GM12878 (cell line): ENCODE results near the gene PTPRD. TPM values are rescaled to one million over a fixed set of nuclear protein-coding genes. Genes with fewer than 3 reads are reported as not detected.

Experiments used
- BCL11A ChIP-seq: IDR thresholded peaks from 2 replicates; pipeline ENCODE4 v1.6.1; 2011; ENCODE audit warnings: low read depth, low read length
- IRF4 ChIP-seq: IDR thresholded peaks from 2 replicates; pipeline ENCODE4 v1.6.1; 2011; ENCODE audit warnings: low read depth, low read length
- MYB ChIP-seq: fragments of 150-350 bp; IDR thresholded peaks from 2 replicates; pipeline ENCODE4 v1.6.1; 2014; ENCODE audit warnings: mild to moderate bottlenecking, low read depth, low read length, borderline replicate concordance
- POLR2A ChIP-seq: IDR thresholded peaks from 2 replicates; pipeline ENCODE4 v1.6.1; 2011; ENCODE audit warnings: low read depth, mild to moderate bottlenecking, low read length
- SREBF2 ChIP-seq: IDR thresholded peaks from 2 replicates; pipeline ENCODE4 v1.6.1; 2012; ENCODE audit warnings: mild to moderate bottlenecking, low read length
- YBX1 ChIP-seq: fragments of 450-650 bp; IDR thresholded peaks from 2 replicates; pipeline ENCODE4 v1.6.1; 2016; ENCODE audit warnings: antibody characterized with exemption
- polyA plus RNA-seq, 11 experiments: library from polyadenylated mRNA; depleted of rRNA in 4 of 11; unstranded in 6 of 11; stranded (reverse) in 5 of 11; fragments of >200 nt; fragmentation: Nextera tagmentation in 4 of 11; fragmentation: Illumina TruSeq in 1 of 11; extraction: Ambion mirVana in 4 of 11; extraction: Trizol in 1 of 11; gene quantifications; 1 replicate in 1 of 11; 2 replicates in 10 of 11; pipeline versions ENCODE4 v1.2.1 to v1.2.3, GENCODE V29; 2011 to 2016; ENCODE audit warnings: inconsistent platforms in 2 of 11, missing spikeins in 2 of 11, low read depth in 1 of 11
- total RNA-seq, 4 experiments: library from RNA; depleted of rRNA in 3 of 4; stranded (reverse); fragments of >200 nt in 3 of 4; fragmentation: Illumina TruSeq in 1 of 4; extraction: Trizol in 1 of 4; gene quantifications; 2 replicates each; pipeline versions ENCODE4 v1.2.1 to v1.2.3, GENCODE V29; 2013 to 2021
- TF ChIP-seq, protein P1 (sequence below): fragments of 450-650 bp; formaldehyde crosslinking; IDR thresholded peaks from 2 replicates; pipeline ENCODE4 v1.4.0; 2020; ENCODE audit warnings: mild to moderate bottlenecking, moderate library complexity
- TF ChIP-seq, protein P2 (sequence below): IDR thresholded peaks from 2 replicates; pipeline ENCODE4 v1.6.1; 2012; ENCODE audit warnings: improper control_type of control experiment, low read depth, low read length; ENCODE audit not compliant: insufficient replicate concordance
- TF ChIP-seq, protein P3 (sequence below): IDR thresholded peaks from 2 replicates; pipeline ENCODE4 v1.6.1; 2012; ENCODE audit warnings: low read depth, low read length, improper control_type of control experiment

PTPRD gene
- total and polyA plus RNA-seq, 10 of the 15 experiments (the other 5 are each of a cell fraction or from before 2014, with no cell fraction given) = under 0.01 to 0.05 (median 0.01) TPM; not detected in 7

DNA sequence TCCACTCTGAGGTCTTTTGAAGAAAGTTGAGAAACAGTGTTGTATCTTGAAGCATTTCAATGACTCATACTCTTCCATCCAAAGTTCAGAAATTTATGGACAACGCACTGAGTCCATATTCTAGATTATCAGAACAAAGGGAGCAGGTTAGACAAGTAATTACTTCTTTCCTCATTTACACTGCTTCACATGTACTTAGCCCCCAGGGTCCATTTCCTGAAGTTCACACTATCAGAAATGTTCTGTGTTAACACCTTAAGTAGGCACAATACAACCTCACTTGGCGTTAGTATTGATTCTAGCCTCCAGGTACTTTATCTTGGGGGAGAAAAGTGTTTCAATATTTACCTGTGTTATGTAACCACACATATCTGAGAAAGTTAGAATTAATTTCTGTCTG is 2325.3 kb downstream of the PTPRD start (continued):
- TF ChIP-seq, protein P1, sequence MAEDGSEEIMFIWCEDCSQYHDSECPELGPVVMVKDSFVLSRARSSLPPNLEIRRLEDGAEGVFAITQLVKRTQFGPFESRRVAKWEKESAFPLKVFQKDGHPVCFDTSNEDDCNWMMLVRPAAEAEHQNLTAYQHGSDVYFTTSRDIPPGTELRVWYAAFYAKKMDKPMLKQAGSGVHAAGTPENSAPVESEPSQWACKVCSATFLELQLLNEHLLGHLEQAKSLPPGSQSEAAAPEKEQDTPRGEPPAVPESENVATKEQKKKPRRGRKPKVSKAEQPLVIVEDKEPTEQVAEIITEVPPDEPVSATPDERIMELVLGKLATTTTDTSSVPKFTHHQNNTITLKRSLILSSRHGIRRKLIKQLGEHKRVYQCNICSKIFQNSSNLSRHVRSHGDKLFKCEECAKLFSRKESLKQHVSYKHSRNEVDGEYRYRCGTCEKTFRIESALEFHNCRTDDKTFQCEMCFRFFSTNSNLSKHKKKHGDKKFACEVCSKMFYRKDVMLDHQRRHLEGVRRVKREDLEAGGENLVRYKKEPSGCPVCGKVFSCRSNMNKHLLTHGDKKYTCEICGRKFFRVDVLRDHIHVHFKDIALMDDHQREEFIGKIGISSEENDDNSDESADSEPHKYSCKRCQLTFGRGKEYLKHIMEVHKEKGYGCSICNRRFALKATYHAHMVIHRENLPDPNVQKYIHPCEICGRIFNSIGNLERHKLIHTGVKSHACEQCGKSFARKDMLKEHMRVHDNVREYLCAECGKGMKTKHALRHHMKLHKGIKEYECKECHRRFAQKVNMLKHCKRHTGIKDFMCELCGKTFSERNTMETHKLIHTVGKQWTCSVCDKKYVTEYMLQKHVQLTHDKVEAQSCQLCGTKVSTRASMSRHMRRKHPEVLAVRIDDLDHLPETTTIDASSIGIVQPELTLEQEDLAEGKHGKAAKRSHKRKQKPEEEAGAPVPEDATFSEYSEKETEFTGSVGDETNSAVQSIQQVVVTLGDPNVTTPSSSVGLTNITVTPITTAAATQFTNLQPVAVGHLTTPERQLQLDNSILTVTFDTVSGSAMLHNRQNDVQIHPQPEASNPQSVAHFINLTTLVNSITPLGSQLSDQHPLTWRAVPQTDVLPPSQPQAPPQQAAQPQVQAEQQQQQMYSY (CRISPR knock-in tag) = no peak
- TF ChIP-seq YBX1 (no peak), MYB (no peak), SREBF2 (no peak), BCL11A (no peak), POLR2A (no peak), IRF4 (no peak)
- TF ChIP-seq, protein P2, sequence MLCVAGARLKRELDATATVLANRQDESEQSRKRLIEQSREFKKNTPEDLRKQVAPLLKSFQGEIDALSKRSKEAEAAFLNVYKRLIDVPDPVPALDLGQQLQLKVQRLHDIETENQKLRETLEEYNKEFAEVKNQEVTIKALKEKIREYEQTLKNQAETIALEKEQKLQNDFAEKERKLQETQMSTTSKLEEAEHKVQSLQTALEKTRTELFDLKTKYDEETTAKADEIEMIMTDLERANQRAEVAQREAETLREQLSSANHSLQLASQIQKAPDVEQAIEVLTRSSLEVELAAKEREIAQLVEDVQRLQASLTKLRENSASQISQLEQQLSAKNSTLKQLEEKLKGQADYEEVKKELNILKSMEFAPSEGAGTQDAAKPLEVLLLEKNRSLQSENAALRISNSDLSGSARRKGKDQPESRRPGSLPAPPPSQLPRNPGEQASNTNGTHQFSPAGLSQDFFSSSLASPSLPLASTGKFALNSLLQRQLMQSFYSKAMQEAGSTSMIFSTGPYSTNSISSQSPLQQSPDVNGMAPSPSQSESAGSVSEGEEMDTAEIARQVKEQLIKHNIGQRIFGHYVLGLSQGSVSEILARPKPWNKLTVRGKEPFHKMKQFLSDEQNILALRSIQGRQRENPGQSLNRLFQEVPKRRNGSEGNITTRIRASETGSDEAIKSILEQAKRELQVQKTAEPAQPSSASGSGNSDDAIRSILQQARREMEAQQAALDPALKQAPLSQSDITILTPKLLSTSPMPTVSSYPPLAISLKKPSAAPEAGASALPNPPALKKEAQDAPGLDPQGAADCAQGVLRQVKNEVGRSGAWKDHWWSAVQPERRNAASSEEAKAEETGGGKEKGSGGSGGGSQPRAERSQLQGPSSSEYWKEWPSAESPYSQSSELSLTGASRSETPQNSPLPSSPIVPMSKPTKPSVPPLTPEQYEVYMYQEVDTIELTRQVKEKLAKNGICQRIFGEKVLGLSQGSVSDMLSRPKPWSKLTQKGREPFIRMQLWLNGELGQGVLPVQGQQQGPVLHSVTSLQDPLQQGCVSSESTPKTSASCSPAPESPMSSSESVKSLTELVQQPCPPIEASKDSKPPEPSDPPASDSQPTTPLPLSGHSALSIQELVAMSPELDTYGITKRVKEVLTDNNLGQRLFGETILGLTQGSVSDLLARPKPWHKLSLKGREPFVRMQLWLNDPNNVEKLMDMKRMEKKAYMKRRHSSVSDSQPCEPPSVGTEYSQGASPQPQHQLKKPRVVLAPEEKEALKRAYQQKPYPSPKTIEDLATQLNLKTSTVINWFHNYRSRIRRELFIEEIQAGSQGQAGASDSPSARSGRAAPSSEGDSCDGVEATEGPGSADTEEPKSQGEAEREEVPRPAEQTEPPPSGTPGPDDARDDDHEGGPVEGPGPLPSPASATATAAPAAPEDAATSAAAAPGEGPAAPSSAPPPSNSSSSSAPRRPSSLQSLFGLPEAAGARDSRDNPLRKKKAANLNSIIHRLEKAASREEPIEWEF = no peak
- TF ChIP-seq, protein P3, sequence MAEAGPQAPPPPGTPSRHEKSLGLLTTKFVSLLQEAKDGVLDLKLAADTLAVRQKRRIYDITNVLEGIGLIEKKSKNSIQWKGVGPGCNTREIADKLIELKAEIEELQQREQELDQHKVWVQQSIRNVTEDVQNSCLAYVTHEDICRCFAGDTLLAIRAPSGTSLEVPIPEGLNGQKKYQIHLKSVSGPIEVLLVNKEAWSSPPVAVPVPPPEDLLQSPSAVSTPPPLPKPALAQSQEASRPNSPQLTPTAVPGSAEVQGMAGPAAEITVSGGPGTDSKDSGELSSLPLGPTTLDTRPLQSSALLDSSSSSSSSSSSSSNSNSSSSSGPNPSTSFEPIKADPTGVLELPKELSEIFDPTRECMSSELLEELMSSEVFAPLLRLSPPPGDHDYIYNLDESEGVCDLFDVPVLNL = no peak
